H1 (cell line): ENCODE data around the gene MEI1. TPM values are rescaled to one million over a fixed set of nuclear protein-coding genes. Genes with fewer than 3 reads are reported as not detected.

Source experiments
- CTCF ChIA-PET: fragments of 300-600 bp; sonication (Branson Sonifier 250); formaldehyde crosslinking; loops from one replicate; lab custom pipeline; 2021; ENCODE audit not compliant: partially characterized antibody; lab: Charles Lee
- POLR2A ChIA-PET: fragments of 300-600 bp; sonication (Branson Sonifier 250); formaldehyde crosslinking; loops from one replicate; lab custom pipeline; 2021; ENCODE audit warnings: inconsistent platforms; ENCODE audit not compliant: partially characterized antibody; lab: Charles Lee
- DNase-seq, 2 experiments: peaks; one replicate each; pipeline versions ENCODE4 v3.0.0 to v3.0.0-alpha.2; 2010 to 2022; ENCODE audit warnings: low spot score in 2 of 2, low read depth in 1 of 2, mixed read lengths in 1 of 2
- FAIRE-seq: peaks from 2 replicates; lab custom pipeline; 2011; peaks lifted over from hg19 to GRCh38; lab: Jason Lieb, UNC
- H2AFZ ChIP-seq: 2 replicates; pipeline ENCODE4 v1.8.1; 2012; ENCODE audit warnings: low read length, inconsistent platforms
- H2AK5ac ChIP-seq: 2 replicates; pipeline ENCODE4 v1.6.1; 2013; ENCODE audit warnings: low read depth, low read length
- H2BK120ac ChIP-seq: replicated peaks from 2 replicates; pipeline ENCODE3; 2013; ENCODE audit warnings: low read depth, low read length, inconsistent platforms
- H2BK12ac ChIP-seq: 2 replicates; pipeline ENCODE4 v1.6.1; 2013; ENCODE audit warnings: low read depth, low read length
- H2BK15ac ChIP-seq: 2 replicates; pipeline ENCODE4 v1.6.1; 2013; ENCODE audit warnings: low read length
- H2BK20ac ChIP-seq: 2 replicates; pipeline ENCODE4 v1.6.1; 2013; ENCODE audit warnings: low read length
- H2BK5ac ChIP-seq: 2 replicates; pipeline ENCODE4 v1.6.1; 2013; ENCODE audit warnings: low read depth, low read length
- H3K14ac ChIP-seq: 2 replicates; pipeline ENCODE4 v1.6.1; 2013; ENCODE audit warnings: inconsistent platforms; ENCODE audit not compliant: insufficient read length
- H3K18ac ChIP-seq: 2 replicates; pipeline ENCODE4 v1.6.1; 2013; ENCODE audit warnings: low read length; ENCODE audit errors: extremely low read depth
- H3K23ac ChIP-seq: 2 replicates; pipeline ENCODE4 v1.6.1; 2013; ENCODE audit warnings: inconsistent platforms; ENCODE audit not compliant: insufficient read length
- H3K23me2 ChIP-seq: 2 replicates; pipeline ENCODE4 v1.6.1; 2013; ENCODE audit warnings: low read depth, low read length
- H3K27ac ChIP-seq: 2 replicates; pipeline ENCODE4 v1.6.1; 2011; ENCODE audit warnings: low read depth, low read length, inconsistent platforms
- H3K27me3 ChIP-seq, 4 experiments: replicated peaks in 1 of 4; 1 replicate in 1 of 4; 2 replicates in 3 of 4; pipeline versions ENCODE4 v1.6.1 to v1.8.1; 2011 to 2013; ENCODE audit warnings: low read length in 3 of 4, mild to moderate bottlenecking in 3 of 4, inconsistent platforms in 2 of 4, mixed read lengths in 2 of 4, moderate library complexity in 1 of 4; ENCODE audit not compliant: control insufficient read depth in 3 of 4, insufficient read depth in 3 of 4; ENCODE audit errors: extremely low read depth in 1 of 4
- H3K36me3 ChIP-seq, 4 experiments: 2 replicates each; pipeline versions ENCODE4 v1.6.1 to v1.8.1; 2011 to 2013; ENCODE audit warnings: mild to moderate bottlenecking in 4 of 4, low read length in 3 of 4, moderate library complexity in 2 of 4, control low read depth in 1 of 4, inconsistent platforms in 1 of 4; ENCODE audit not compliant: insufficient read depth in 4 of 4, control insufficient read depth in 2 of 4
- H3K4ac ChIP-seq: replicated peaks from 2 replicates; pipeline ENCODE3; 2013; ENCODE audit warnings: low read length, low read depth, mixed read lengths, inconsistent platforms; ENCODE audit not compliant: insufficient read length
- H3K4me1 ChIP-seq, 4 experiments: replicated peaks in 1 of 4; 1 replicate in 1 of 4; 2 replicates in 3 of 4; pipeline versions ENCODE4 v1.6.1 to v1.8.1; 2011 to 2013; ENCODE audit warnings: low read length in 3 of 4, inconsistent platforms in 2 of 4, mixed read lengths in 1 of 4; ENCODE audit not compliant: insufficient read depth in 4 of 4, control insufficient read depth in 3 of 4
- H3K4me2 ChIP-seq, 2 experiments: 2 replicates each; pipeline versions ENCODE4 v1.6.1 to v1.8.1; 2011 to 2013; ENCODE audit warnings: low read depth in 2 of 2, low read length in 2 of 2, control low read depth in 1 of 2, inconsistent platforms in 1 of 2, mild to moderate bottlenecking in 1 of 2; ENCODE audit not compliant: insufficient read depth in 1 of 2
- H3K4me3 ChIP-seq, 4 experiments: fragments of 200-600, 300-600 bp in 1 of 4; sonication (generic), shearing (Covaris generic), sonication (Bioruptor Twin) in 1 of 4; 2 replicates each; pipeline versions ENCODE4 v1.5.1 to v1.8.1; 2011 to 2016; ENCODE audit warnings: low read length in 4 of 4, low read depth in 3 of 4, control low read depth in 2 of 4, inconsistent platforms in 2 of 4, mild to moderate bottlenecking in 2 of 4, mixed read lengths in 1 of 4, moderate library complexity in 1 of 4; ENCODE audit not compliant: insufficient read depth in 2 of 4; ENCODE audit errors: extremely low read depth in 1 of 4
- H3K56ac ChIP-seq: replicated peaks from 2 replicates; pipeline ENCODE3; 2013; ENCODE audit warnings: low read depth, mild to moderate bottlenecking, mixed read lengths, low read length, inconsistent platforms; ENCODE audit not compliant: insufficient read length
- H3K79me1 ChIP-seq: 2 replicates; pipeline ENCODE4 v1.6.1; 2013; ENCODE audit warnings: low read depth, low read length, control low read depth
- H3K79me2 ChIP-seq, 2 experiments: 2 replicates each; pipeline versions ENCODE4 v1.6.1 to v1.8.1; 2012 to 2013; ENCODE audit warnings: low read length in 2 of 2, mild to moderate bottlenecking in 2 of 2, inconsistent platforms in 1 of 2; ENCODE audit not compliant: insufficient read depth in 2 of 2, control insufficient read depth in 1 of 2
- H3K9ac ChIP-seq, 4 experiments: replicated peaks in 1 of 4; 1 replicate in 1 of 4; 2 replicates in 3 of 4; pipeline versions ENCODE4 v1.6.1 to v1.8.1; 2011 to 2013; ENCODE audit warnings: low read depth in 3 of 4, low read length in 3 of 4, control low read depth in 2 of 4, mild to moderate bottlenecking in 2 of 4, moderate library complexity in 2 of 4, inconsistent platforms in 1 of 4; ENCODE audit errors: extremely low read depth in 1 of 4
- H3K9me3 ChIP-seq, 2 experiments: 2 replicates each; pipeline versions ENCODE4 v1.6.1 to v1.8.1; 2012 to 2013; ENCODE audit warnings: mild to moderate bottlenecking in 2 of 2, moderate library complexity in 2 of 2, control low read depth in 1 of 2, inconsistent platforms in 1 of 2, low read depth in 1 of 2, low read length in 1 of 2, mixed read lengths in 1 of 2; ENCODE audit not compliant: insufficient read depth in 2 of 2
- H4K20me1 ChIP-seq, 2 experiments: replicated peaks in 1 of 2; 2 replicates each; pipeline versions ENCODE3 to v1.8.1; 2011 to 2013; ENCODE audit warnings: inconsistent platforms in 2 of 2, low read length in 2 of 2, mild to moderate bottlenecking in 1 of 2; ENCODE audit not compliant: insufficient read depth in 2 of 2, control insufficient read depth in 1 of 2
- H4K5ac ChIP-seq: 2 replicates; pipeline ENCODE4 v1.6.1; 2013; ENCODE audit warnings: low read length, low read depth, mixed read lengths, inconsistent platforms; ENCODE audit not compliant: insufficient read length
- H4K8ac ChIP-seq: 2 replicates; pipeline ENCODE4 v1.8.0; 2013; ENCODE audit warnings: mild to moderate bottlenecking, moderate library complexity, low read length, inconsistent platforms; ENCODE audit not compliant: insufficient read depth; ENCODE audit errors: extremely low read depth
- H4K91ac ChIP-seq: replicated peaks from 2 replicates; pipeline ENCODE3; 2013; ENCODE audit warnings: low read length, mixed read lengths, inconsistent platforms; ENCODE audit not compliant: insufficient read length
- ATF2 ChIP-seq: IDR thresholded peaks from 2 replicates; pipeline ENCODE4 v1.6.1; 2012; ENCODE audit warnings: low read length, inconsistent platforms
- BCL11A ChIP-seq, 2 experiments: IDR thresholded peaks; one replicate each; pipeline ENCODE4 v1.6.1; 2011; ENCODE audit warnings: low read depth in 2 of 2, low read length in 2 of 2, mild to moderate bottlenecking in 2 of 2
- CHD1 ChIP-seq: IDR thresholded peaks from 2 replicates; pipeline ENCODE4 v1.6.1; 2012; ENCODE audit warnings: low read depth, low read length, improper control_type of control experiment
- CTCF ChIP-seq, 3 experiments: IDR thresholded peaks; 1 replicate in 2 of 3; 2 replicates in 1 of 3; pipeline versions ENCODE4 v1.5.1 to v1.6.1; 2011; ENCODE audit warnings: low read length in 3 of 3, mild to moderate bottlenecking in 3 of 3, inconsistent platforms in 2 of 3, low read depth in 1 of 3, moderate library complexity in 1 of 3; ENCODE audit not compliant: insufficient read depth in 1 of 3; ENCODE audit errors: control extremely low read depth in 1 of 3
- RAD21 ChIP-seq, 2 experiments: IDR thresholded peaks in 1 of 2; conservative IDR thresholded peaks in 1 of 2; 2 replicates each; pipeline ENCODE4 v1.6.1; 2011; ENCODE audit warnings: low read depth in 2 of 2, low read length in 2 of 2, improper control_type of control experiment in 1 of 2, inconsistent platforms in 1 of 2, mild to moderate bottlenecking in 1 of 2, moderate library complexity in 1 of 2
- SIRT6 ChIP-seq: IDR thresholded peaks from one replicate; pipeline ENCODE4 v1.7.1; 2012; ENCODE audit warnings: low read length, inconsistent platforms
- WGBS, 2 experiments: shearing (Covaris generic) in 1 of 2; methylation state at CpG; one replicate each; pipeline versions ENCODE4 v1.1.6 to v1.1.7; 2013 to 2015; ENCODE audit warnings: low lambda C conversion rate in 2 of 2, mixed read lengths in 2 of 2, inconsistent platforms in 1 of 2, low coverage in 1 of 2, missing lambda C conversion rate in 1 of 2; ENCODE audit not compliant: insufficient replicate concordance in 2 of 2, insufficient coverage in 1 of 2, insufficient read length in 1 of 2; ENCODE audit errors: extremely low coverage in 1 of 2, missing lambda C conversion rate in 1 of 2; 5-methylcytosine and 5-hydroxymethylcytosine counted together
- polyA plus RNA-seq, 7 experiments: library from polyadenylated mRNA; depleted of rRNA in 3 of 7; stranded (reverse) in 5 of 7; unstranded in 2 of 7; fragments of >200 nt in 5 of 7; fragments of 200-250 nt in 2 of 7; gene quantifications; 1 replicate in 5 of 7; 2 replicates in 1 of 7; 4 replicates in 1 of 7; pipeline versions ENCODE4 v1.2.1 to v1.2.3, GENCODE V29; 2011 to 2013; ENCODE audit warnings: missing spikeins in 2 of 7, mixed read lengths in 2 of 7
- total RNA-seq: library from RNA; stranded (reverse); fragmentation: NEBNext Ultra II Directional; extraction: Animal tissue kit (Norgen Biotek cat#: 25700); gene quantifications from 2 replicates; pipeline ENCODE4 v1.2.1, GENCODE V29; 2021
- TF ChIP-seq, protein P1 (sequence below): IDR thresholded peaks from 2 replicates; pipeline ENCODE4 v1.6.1; 2012; ENCODE audit warnings: inconsistent platforms

MEI1 gene
- total and polyA plus RNA-seq, 2 of the 8 experiments (the other 6 are each of a cell fraction or from before 2014, with no cell fraction given) = 0.27 to 0.54 TPM

GRCh38 chr22:41841085-41841712 is 141.9 kb downstream of the MEI1 start:
- CTCF ChIA-PET = interaction anchor here (0.8 to 2.2 kb wide), 5 partner anchors 10 to 144 kb away, joined by 3 to 7 read pairs (median 5); no protein-coding TSS in a partner anchor
- no peak overlapping the region for H2BK20ac ChIP-seq
- no peak for TF ChIP-seq BCL11A (IDR thresholded peaks at IDR 0.05; ENCODE audit: low read depth in 2 of 2, low read length in 2 of 2)
- no peak for TF ChIP-seq SIRT6
- TF ChIP-seq CHD1 = no peak
- no peak for TF ChIP-seq RAD21 (IDR thresholded peaks at IDR 0.05 in 1 of 2, conservative IDR thresholded peaks at IDR 0.05 in 1 of 2; ENCODE audit: low read depth in 2 of 2, low read length in 2 of 2)
- TF ChIP-seq CTCF (IDR thresholded peaks at IDR 0.05; ENCODE audit: control extremely low read depth in 1 of 3, insufficient read depth in 1 of 3, low read depth in 1 of 3, low read length in 3 of 3) = no peak
- TF ChIP-seq, protein P1, sequence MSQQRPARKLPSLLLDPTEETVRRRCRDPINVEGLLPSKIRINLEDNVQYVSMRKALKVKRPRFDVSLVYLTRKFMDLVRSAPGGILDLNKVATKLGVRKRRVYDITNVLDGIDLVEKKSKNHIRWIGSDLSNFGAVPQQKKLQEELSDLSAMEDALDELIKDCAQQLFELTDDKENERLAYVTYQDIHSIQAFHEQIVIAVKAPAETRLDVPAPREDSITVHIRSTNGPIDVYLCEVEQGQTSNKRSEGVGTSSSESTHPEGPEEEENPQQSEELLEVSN = no peak
- TF ChIP-seq ATF2 = no peak

More at GRCh38 chr22:41841085-41841712, 141.9 kb downstream of the MEI1 start:
- peaks cover 11 to 39% of the 10 kb centered on the region in 2 experiments for H4K20me1 ChIP-seq
- no peak overlapping the region for H3K4me2 ChIP-seq
- no peaks in the 10 kb centered on the region for H3K9me3 ChIP-seq
- H4K8ac ChIP-seq = no peak overlapping the region
- peaks cover 4 to 26% (median 17%) of the 10 kb centered on the region in 4 experiments for H3K4me1 ChIP-seq
- no peak overlapping the region for H3K27ac ChIP-seq
- H3K18ac ChIP-seq = no peak overlapping the region
- no peak overlapping the region for H2AFZ ChIP-seq
- no peak overlapping the region for H3K23ac ChIP-seq
- no peak overlapping the region for H3K9ac ChIP-seq
- no peak overlapping the region for H3K4ac ChIP-seq
- H3K79me2 ChIP-seq = peaks cover 56 to 96% of the 10 kb centered on the region in 2 experiments
- no peak overlapping the region for H4K5ac ChIP-seq
- no peak overlapping the region for H2BK120ac ChIP-seq
- no peak overlapping the region for H3K56ac ChIP-seq
- DNase-seq (no peak), FAIRE-seq (no peak)
- H4K91ac ChIP-seq = no peak overlapping the region
- H3K27me3 ChIP-seq = no peaks in the 10 kb centered on the region
- POLR2A ChIA-PET = interaction anchor here (1.3 to 8.7 kb wide), 5 partner anchors 9 to 89 kb away, joined by 3 to 85 read pairs (median 4); partner anchors contain the start of genes CCDC134 and SREBF2
- no peaks in the 10 kb centered on the region for H3K23me2 ChIP-seq
- no peak overlapping the region for H3K14ac ChIP-seq
- H3K79me1 ChIP-seq = peaks cover 30% of the 10 kb centered on the region
- peaks cover under 1 to 47% (median 21%) of the 10 kb centered on the region in 4 experiments for H3K36me3 ChIP-seq
- no peak overlapping the region for H2BK12ac ChIP-seq
- no peak overlapping the region for H3K4me3 ChIP-seq
- peak overlapping the region; percentile 20; the same call in 1 of the 2 replicates for H2BK5ac ChIP-seq
- H2AK5ac ChIP-seq = no peak overlapping the region
- WGBS, 2 experiments = 88% methylated on average over 3 of the region's 3 CpGs; no CpG with 5 or more reads in 1 of the 2 experiments
- H2BK15ac ChIP-seq = no peak overlapping the region
